ENCODE results near the gene DNAL1.
A peak's percentile ranks its signal among the peaks of the same experiment; 100 is the strongest.

The DNAL1 gene

DNA sequence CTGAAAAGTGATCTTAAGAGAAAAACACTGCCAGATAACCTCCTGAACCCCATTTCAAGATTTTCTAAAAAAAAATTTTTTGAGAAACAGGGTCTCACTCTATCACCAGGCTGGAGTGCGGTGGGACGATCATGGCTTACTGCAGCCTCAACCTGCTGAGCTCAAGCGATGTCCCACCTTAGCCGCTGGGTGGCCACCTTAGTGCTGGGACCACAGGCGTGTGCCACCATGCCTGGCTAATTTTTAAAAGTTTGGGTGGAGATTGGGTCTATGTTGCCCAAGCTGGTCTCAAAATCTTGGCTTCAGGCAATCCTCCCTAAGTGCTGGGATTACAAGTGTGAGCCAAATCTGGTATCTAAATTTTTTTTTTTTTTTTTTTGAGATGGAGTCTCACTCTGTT, 66.0 kb downstream of the DNAL1 start:
- no peak for DNase-seq

DNA sequence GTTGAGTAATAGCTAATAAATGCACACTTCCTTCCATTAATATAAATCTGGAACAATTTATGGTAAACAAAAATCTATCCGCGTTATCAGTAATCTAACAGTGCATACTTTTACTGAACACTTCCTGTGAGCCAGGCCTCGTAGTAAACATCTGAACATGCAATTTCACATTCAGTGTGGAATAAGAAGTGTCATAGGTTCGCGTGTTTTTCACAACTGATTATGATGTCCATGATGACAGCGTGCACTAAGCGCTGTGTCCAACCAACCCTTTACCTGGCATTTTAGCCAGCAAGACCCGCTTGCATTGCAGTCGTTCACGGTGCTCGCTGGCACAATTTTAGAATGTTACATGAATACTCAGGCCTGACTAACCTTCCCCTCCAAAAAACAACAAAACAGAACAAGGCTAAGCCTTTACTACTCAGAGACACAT, 67.3 kb downstream of the DNAL1 start:
- no peak for DNase-seq

DNA sequence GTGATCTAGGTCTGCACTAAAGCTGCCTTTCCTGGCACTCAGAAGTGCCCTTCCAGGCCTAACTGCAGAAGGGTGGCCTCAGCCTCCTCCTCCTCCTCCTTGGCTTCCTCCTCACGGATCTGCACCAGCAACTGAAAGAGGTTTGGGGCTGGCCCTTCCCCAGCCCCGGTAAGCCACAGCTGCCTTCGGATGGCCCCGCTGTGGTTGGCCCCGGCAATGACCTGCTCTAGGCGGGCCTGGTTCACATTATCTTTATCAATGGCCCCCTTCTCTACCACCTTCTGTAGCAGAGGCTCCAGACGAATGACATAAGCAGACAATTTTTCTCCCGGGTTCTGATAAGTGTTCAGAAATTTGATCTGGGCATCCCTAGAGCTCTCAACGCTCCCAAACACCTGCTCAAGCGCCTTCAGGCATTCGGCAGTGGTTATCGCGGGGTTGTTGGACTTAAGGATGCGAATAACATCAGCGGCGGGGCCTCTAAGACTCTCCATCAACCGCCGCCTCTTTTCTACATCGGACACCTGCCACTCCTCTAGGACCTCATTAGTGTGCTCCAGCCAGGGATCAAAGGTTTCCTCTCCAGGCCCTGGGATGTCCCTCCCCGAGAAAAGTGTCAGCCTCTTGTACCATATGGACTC, 67.9 kb downstream of the DNAL1 start:
- DNase-seq: peak; percentile 53

DNA sequence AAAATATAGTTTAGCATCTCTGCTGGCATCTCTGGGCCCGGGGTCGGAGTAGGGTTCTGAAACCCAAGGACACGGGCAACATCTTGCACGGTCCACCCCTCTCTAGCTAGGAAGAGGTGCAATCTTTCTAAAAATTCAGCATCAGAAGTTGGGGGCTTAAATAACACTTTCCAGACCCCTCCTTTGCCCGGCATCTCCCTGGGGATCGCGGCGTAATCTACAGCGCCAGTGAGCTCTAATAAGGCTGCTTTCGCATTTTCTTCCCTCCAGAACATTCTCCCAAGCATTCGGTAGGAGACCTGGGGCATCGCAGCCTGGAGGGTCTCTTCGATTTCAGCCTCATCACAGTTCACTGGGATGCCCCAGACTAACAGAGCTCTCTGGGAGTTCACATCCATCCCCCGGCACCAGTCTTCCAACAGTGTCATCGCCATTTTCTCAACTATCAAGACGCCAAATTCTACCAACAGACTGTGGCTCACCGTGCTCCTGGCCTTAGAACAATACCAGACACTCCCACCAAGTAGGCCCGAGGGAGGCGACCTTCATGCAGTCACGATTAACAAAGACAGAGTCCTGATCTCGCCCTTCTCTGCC, 68.5 kb downstream of the DNAL1 start:
- DNase-seq: peak; percentile 34

DNA sequence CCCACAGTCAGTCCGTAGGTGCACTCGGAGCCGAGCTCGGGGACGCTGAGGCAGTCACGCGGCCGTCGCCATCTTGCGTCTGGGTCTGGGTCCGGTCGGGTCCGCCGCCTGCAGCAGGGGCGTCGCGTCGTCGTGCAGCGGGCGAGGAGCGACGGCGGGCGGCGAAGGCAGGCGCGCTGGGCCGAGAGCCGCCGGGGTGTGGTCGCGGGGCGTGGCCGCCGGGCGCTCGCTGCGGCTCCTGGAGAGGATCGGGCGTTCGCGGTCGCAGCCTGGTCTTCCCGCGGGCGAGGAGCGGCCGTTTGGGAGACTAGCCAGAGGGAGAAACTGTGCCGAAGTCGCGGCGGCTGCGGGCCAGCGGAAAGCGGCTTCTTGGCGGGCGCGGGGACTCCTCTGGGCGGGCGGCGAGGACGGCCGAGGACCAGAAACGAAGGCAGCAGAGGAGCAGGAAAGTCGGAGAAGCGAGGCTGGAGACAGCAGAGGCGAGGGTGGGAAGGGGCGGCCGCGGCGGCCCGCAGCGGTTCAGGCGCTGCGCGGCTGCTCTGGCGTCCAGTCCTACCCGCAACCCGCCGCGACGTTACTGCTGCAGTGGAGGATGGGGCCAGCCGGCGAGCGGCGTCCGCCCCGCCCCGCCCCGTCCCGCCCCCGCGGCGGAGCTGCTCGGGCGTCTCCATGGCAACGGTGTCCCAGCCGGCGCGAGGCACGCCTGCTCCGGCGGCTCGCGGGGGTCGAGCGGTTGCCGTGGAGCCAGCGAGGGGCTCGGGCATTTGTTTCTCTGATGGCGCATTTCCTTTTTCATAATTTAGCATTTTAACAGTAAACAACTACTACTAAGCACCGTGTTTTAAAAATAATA, 69.2 kb downstream of the DNAL1 start, which contains the start of gene PNMA1:
PNMA1 (minus strand) TSS at position 582 of the 853 bp plus-strand sequence. CDS start 745 bp downstream, outside the sequence.
- DNase-seq: peak; percentile 93

DNA sequence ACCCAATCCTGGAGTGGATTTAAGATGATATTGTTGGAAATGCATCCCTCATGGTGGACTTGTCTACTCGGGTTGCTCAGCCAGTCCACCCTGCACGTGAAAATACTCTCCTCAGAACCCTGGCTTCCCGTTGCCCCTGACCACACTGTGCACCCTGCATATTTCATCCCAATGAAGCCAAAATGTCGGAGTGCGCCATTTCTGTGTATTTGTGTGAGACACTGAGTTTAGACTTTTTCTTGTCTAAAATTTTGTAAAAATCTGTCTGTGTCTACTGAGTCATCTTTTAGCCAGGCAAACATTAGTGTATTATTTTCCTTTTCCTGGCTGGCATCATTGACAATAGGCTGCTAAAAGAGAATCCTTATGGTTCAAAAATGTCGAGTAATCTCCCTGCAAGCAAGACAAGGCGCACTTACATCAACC, 69.9 kb downstream of the DNAL1 start:
- DNase-seq: peak; percentile 77

DNA sequence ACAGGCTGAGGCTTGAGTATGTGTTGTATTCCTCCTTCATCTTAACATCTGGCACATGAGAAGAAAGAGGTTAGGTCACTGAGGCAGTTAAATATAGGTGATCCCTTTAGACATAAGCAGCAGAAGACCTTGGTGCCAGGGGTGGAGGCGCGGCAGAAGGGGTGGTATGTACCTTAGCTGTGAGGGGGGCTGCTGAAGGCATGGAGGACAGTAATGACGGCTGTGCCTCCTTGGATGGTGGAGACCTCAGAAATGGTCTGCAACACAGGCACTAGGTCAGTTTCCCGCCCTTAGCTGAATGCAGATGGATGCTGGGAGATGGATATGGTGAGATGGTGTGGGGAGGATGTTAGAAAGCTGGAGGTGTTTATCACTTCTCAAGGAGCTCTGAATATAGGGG, 70.9 kb downstream of the DNAL1 start:
- DNase-seq: no peak

DNA sequence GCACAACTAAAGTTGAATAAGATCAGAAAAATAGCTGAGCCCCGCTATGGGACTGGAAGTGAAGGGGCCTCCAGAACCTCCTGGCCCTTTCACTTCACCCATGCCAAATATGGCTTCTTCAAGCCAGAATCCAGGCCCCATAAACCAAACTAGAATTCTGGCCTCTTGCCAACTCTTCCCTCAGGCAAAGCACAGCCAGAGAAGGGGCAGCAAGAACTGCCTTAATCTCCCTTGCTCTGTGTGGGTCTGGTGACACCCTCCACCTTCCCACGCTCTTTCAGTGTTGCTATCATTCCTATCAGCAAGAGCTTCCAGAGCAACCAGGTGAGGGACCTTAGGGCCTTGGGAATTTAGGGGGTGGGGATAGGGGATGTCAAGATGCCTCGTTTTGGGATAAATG, 72.5 kb downstream of the DNAL1 start:
- no peak for DNase-seq

DNA sequence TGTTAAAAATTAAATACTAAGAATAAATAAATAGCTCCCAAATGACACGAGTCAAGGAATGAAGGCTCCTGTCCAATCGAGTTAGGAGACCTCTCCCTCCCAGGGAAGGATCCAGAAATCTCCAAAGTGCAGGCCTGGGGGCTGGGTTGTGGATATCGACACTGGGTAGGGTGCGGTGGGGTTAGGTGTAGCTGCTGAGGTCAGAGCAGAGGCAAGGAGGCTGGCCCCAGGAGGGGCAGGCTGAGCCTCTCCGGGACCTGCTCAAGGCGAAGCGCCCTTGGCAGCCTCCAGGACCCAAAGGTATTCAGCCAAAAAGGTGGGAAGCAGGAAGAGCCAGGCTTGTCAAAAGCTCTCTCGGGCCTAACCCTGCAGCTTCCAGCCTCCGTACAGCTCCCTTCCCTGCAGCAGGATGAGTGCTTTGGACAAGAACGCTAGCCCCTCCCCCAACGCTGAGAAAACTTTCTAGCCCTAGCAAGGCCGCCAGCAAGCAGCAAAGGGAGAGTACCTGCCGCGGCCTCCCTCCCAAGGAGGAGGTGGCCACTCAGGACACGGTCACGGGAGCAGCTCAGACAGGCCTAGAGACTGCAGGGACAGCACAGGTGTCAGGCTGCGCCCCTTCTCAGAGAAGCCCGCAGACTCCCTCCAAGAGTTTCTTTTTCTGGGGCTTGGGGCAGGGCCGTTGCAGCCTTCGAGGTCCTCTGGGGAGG, 73.1 kb downstream of the DNAL1 start:
- DNase-seq: no peak

DNA sequence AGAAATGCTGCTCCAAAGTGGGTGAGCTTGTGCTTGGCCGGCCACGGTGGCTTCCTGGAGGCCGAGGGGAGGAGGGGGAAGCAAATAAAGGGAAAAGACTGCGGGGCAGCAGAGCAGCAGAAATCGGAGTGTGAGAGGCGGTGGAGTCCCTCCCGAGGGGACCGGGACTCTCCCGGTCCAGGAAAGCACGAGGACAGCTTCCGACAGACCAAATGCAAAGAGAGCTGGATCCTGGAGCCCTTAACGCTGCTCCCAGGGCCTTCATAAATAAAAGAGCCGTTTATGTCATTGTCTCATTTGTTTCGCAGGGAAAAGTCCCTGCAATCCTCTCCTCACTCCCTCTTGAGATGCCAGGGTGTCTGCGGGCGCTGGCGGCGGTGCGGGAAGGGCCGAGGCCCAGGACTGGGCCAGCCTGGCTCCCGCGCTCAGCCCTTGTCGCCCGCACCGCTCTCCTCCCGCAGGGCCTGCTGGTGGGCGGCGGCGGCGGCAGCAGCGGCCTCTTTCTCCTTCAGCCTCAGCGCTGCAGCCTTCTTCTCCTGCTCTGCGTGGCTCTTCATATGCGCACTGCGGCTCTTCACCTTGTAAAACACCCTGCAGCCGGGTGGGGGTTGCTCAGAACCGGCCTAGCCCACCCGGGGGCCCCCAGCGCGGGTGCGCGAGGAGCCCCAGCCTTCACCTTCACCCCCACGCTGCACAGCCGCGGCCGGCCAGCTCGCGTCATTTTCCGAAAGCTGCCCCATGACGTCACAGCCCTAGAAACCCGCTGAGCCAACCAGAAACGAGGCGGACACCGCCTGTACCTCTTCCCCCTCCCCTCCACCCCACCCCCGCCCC, 73.8 kb downstream of the DNAL1 start:
- DNase-seq: no peak

DNA sequence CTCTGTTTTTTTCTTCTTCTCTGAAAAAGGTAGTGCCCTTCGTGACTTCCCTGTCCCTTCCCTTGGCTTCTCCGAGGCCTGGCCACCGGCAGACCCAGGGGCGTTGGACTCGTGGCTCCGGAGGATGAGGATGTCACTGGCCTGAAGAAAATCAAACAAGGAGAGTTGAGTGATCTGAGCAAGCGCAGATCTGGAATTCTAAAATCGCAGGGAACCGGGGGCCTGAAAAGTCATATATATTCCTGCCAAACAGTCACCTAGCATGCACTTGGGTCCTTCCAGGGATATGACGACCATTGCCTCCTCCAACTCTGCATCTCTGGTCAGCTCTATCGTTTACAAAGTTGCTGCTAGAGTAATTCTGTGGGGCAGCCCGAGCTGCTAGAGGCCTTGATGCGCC, 74.6 kb downstream of the DNAL1 start:
- DNase-seq: no peak

DNA sequence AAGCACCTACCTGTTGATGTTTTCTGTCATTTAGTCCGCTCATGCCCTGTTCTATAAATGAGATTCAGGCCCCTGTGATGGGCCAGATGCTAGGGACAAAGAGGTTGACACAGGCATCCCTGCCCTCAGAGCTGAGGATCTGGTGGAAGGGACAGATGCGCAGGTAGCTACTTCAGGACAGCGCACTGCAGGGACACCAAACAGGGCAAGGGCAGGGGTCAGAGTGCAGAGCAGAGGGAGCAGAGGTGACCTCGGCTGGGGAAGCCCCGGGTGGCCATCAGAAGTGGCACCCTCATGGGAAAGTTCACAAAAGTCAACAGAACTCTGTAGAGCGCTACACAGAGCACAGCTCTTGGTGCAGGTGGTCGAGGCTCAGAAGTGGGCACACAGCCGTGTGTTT, 75.0 kb downstream of the DNAL1 start:
- DNase-seq: no peak

DNA sequence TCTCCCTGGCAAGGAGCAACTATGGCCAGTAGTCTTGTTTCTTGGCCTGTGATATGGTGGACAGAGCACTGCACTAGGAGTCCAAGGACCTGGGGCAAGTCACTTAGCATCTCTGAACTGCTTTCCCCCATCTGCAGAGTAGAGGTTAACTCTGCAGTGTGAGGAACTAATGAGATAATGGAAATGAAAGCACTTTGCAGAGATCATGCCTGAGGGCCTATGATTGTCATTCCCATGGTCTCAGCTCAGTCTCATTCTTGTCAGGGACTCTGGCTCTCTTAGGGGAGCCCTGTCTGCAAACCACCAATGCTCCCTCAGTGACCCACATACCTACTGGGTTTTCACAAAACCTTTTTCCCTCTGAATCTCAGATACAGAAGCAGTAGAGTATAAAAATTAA, 75.8 kb downstream of the DNAL1 start:
- DNase-seq: no peak

DNA sequence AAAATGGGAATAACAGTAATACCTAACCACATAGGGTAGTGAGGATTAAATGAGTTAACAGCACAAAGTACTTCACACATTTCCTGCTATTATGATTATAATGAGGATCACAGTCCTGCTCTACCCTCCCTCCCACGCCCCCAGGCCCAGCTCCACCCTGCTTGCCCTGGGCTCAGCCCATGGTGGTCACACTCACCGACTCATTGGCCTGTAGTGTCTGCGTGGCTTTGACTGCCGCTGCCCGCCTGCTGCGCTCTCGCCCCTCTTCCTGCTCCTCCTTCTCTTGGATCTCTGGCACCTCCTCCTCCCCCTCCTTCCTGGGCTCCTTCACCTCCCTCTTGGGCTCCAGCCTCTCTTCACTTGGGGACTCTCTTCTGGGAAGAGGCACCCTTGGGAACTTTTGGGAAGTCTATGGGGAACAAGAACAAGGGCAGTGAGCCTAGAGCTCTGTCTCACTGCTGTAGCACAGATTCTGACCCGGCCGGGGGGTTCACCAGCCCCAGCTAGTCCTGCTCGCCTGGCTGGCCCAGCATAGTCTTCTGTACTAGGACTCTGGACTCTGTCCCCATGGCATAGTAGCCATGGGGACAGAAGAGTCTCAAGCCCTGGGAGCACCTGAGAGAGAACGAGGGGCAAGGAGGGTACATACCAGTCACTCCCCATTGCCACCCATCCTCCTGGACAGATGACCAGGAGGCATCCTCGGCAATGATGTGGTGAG, 76.5 kb downstream of the DNAL1 start:
- no peak for DNase-seq

DNA sequence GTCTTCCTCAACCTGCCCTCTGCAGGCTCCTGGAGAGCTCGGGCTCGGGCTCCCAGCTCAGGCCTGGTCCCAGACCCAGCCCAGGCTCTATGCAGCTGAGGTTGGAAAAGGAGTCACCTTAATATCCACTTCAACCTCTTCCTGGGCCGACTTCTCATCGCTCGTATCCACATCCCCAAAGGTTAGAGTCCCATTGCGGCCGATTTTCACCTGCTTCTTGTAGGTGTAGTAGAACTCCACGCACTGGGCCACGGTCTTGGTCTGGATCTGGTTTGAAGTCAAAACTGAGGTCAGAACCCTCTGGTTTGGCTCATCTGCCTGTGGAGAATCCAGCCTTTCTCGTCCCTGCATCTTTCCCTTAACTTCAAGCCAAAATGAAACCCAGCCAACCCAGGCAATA, 77.8 kb downstream of the DNAL1 start:
- DNase-seq: no peak

DNA sequence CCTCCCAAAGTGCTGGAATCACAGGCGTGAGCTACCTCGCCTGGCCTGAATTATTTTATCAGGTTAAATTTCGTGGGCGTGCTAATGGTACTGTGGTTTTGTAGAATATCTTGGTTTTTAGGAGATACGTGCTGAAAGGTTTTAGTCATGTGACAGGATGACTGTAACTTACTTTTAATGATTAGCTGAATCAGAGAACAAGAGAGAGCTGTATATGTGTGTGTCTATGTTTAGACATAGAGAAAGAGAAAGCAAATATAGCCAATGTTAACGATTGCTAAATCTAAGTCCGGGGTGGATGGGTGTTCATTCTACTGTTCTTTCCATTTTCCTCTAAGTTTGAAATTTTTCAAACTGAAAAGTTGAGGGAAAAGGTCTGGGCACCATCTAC, 78.6 kb downstream of the DNAL1 start:
- DNase-seq: no peak

DNA sequence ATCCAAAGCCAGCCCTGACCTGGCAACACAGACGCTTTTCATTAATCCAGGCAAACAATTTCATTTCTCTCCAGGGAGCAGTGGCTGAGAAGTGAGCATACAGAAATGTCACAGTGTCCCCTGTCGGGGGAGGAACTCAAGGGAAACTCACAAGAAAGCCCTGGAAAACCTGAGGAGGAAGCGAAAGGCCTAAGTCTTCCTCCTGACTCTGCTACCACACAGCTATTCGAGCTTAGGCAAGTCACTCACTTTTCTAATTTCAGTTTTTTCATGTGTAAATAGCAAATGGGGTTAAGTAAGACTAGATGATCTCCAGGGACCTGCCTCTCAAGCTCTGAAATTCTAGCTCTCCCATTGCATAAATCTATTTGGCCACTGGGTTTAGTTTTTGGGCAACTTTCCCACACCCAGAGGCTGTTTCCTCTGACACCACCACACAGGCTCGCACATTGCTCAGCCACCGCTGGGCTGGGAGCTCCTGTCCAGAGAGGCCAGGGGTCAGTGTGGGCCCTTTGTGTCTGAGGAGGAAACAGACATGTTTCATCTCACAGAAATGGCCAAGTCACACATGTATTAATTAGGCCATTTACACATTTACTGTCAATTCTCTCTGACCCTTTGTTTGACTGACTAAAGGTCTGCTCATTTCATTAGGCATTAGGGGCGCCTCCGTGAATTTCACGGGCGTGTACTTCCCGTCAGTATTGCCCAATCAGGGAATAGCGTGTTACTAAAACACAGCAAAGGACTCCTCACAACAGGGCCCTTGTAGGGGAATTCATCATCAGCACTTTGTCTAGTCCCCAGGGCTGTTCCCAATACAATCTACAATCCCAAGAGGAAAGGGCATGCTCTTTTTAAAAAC, 79.2 kb downstream of the DNAL1 start:
- DNase-seq: no peak

DNA sequence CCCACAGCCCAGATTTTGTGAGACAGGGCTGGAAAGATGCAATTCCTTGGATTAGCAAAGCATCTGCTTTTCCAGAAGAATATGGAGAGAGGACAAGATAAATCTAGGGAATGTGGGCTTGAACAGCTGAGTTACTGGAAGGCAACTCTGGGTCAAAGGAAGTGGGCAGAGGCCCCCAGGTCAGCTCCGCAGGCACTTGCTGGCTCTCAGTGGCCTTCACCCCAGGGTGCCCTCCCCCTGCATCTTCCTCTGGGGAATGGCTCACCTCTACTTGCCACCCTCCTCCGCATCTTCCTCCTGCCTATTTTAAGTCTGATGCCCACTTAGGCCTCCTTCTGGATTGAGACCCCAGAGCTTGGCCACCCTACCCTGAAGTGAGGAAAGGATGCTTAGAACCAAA, 79.9 kb downstream of the DNAL1 start:
- DNase-seq: no peak

DNA sequence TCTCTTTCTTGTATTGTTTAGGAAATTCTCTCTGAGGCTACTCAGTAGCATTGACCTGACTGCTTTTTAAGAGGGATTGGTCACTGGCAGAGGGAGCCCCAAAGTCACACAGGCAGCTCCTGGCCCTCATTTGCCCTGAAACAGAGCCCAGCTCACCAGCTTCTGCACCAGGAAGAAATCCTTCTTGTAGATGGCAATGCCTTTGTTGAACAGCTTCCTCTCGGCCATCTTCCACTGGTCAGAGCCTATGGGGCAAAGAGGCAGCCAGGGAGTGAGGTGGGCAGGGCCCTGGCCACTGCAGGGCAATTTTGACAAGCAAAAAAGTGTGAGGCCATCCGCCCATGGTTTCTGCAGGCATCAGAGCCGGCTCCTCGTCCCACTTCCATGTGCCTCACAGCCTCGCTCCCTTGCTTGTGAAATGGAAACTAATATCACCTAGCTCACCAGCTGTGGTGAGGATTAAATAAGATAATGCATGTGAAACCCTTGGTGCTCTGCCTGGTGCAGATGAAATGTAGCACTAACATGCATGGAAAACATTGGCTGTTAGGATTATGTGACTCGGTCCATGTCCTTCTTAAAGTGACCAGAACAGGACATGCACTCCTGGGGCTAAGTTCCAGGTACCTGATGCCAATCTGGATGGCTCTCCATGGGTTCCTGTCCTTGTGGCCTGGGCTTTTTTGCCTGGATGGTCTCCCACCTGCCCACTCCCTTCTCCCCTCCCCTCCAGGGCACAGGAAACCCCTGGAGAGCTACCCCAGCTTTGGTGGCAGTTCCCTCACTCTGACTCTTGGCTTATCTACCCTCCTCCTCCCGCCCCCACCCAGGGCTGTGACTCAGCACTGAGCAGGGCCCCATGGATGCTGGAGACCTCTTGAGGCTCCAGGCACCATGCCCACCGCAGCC, 80.6 kb downstream of the DNAL1 start:
- no peak for DNase-seq

Measured in DMS53 (cell line).